H1 (cell line): Measurements from ENCODE around the gene TBCEL.

Source experiments
- BCL11A ChIP-seq, 2 experiments: IDR thresholded peaks; one replicate each; pipeline ENCODE4 v1.6.1; 2011; ENCODE audit warnings: low read depth in 2 of 2, low read length in 2 of 2, mild to moderate bottlenecking in 2 of 2
- TF ChIP-seq, protein P1 (sequence below), 3 experiments: IDR thresholded peaks; 1 replicate in 2 of 3; 2 replicates in 1 of 3; pipeline versions ENCODE4 v1.5.1 to v1.6.1; 2011; ENCODE audit warnings: low read length in 3 of 3, mild to moderate bottlenecking in 3 of 3, inconsistent platforms in 2 of 3, low read depth in 1 of 3, moderate library complexity in 1 of 3; ENCODE audit not compliant: insufficient read depth in 1 of 3; ENCODE audit errors: control extremely low read depth in 1 of 3

DNA sequence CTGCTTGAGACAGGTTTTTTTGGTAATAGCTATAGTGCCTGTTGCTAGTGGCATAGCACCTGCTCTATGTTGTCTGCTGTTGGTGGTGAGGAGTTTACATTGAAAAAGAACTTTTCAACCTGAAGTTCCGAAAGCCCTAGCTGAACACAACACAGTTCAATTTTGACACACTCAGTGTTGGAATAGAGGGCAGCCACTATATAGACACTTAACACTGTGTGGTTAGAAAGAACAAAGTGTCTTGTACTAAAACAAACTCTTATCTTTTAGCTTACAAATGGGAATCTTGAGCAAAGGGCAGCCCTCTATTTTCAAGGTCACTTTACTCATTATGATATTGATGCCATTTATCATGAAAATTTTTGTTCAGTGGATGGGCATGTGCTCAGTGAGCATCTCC is 18.4 kb downstream of the TBCEL start:
- TF ChIP-seq, protein P1, sequence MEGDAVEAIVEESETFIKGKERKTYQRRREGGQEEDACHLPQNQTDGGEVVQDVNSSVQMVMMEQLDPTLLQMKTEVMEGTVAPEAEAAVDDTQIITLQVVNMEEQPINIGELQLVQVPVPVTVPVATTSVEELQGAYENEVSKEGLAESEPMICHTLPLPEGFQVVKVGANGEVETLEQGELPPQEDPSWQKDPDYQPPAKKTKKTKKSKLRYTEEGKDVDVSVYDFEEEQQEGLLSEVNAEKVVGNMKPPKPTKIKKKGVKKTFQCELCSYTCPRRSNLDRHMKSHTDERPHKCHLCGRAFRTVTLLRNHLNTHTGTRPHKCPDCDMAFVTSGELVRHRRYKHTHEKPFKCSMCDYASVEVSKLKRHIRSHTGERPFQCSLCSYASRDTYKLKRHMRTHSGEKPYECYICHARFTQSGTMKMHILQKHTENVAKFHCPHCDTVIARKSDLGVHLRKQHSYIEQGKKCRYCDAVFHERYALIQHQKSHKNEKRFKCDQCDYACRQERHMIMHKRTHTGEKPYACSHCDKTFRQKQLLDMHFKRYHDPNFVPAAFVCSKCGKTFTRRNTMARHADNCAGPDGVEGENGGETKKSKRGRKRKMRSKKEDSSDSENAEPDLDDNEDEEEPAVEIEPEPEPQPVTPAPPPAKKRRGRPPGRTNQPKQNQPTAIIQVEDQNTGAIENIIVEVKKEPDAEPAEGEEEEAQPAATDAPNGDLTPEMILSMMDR (IDR thresholded peaks at IDR 0.05; ENCODE audit: control extremely low read depth in 1 of 3, insufficient read depth in 1 of 3, low read depth in 1 of 3, low read length in 3 of 3) = no peak
- TF ChIP-seq BCL11A (IDR thresholded peaks at IDR 0.05; ENCODE audit: low read depth in 2 of 2, low read length in 2 of 2) = no peak
